HCT116 (cell line): ENCODE data around the gene CHTF18. TPM values are rescaled to one million over a fixed set of nuclear protein-coding genes. Genes with fewer than 3 reads are reported as not detected.

Source experiments
- ATAC-seq: fragments of 200-7000 bp; cut with Tn5 transposase; 2 replicates; pipeline ENCODE4 v1.9.1; 2020; ENCODE audit warnings: mild to moderate bottlenecking, moderate library complexity
- BruUV-seq: library from RNA; stranded (reverse); fragments of 400-500 nt; replicated peaks from 2 replicates; lab custom pipeline; 2021; lab: Mats Ljungman, UMichigan
- CTCF ChIA-PET: fragments of 300-600 bp; sonication (Branson Sonifier 250); formaldehyde crosslinking; loops from one replicate; lab custom pipeline; 2021; ENCODE audit warnings: antibody characterized with exemption; lab: Charles Lee
- POLR2A ChIA-PET: fragments of 300-600, 350-600 bp; sonication (Branson Sonifier 250); formaldehyde crosslinking; loops from one replicate; lab custom pipeline; 2021; ENCODE audit warnings: antibody characterized with exemption; lab: Charles Lee
- RAD21 ChIA-PET, 2 experiments: fragments of 300-600 bp; sonication (Branson Sonifier 250); formaldehyde crosslinking; loops; one replicate each; lab custom pipeline; 2023; ENCODE audit warnings: low total read pairs in 2 of 2; ENCODE audit not compliant: uncharacterized antibody in 2 of 2, unreplicated experiment in 2 of 2, low non-redundant PET in 1 of 2; lab: Charles Lee
- DNase-seq: peaks from one replicate; pipeline ENCODE4 v3.0.0-alpha.2; 2010; ENCODE audit warnings: low read depth, low spot score
- H2AFZ ChIP-seq: fragments of 200-600 bp; shearing (Covaris generic), sonication (generic); 2 replicates; pipeline ENCODE4 v1.6.1; 2017; ENCODE audit warnings: low read depth, mixed run types, mixed read lengths, antibody characterized with exemption, low read length; ENCODE audit not compliant: poor library complexity, severe bottlenecking
- H3K27ac ChIP-seq: 2 replicates; pipeline ENCODE4 v1.5.1; 2012; ENCODE audit warnings: low read depth, low read length
- H3K27me3 ChIP-seq: fragments of 200-600 bp; sonication (generic); 2 replicates; pipeline ENCODE4 v1.6.1; 2016; ENCODE audit warnings: mixed run types, low read length, mixed read lengths; ENCODE audit not compliant: insufficient read depth
- H3K36me3 ChIP-seq, 2 experiments: fragments of 200-500 bp in 1 of 2; fragments of 200-600 bp in 1 of 2; sonication (Bioruptor generic) in 1 of 2; sonication (generic) in 1 of 2; 2 replicates each; pipeline versions ENCODE4 v1.5.1 to v1.6.1; 2014 to 2016; ENCODE audit warnings: low read length in 2 of 2, inconsistent platforms in 1 of 2, mixed read lengths in 1 of 2, mixed run types in 1 of 2; ENCODE audit not compliant: insufficient read depth in 2 of 2, control insufficient read depth in 1 of 2
- H3K4me1 ChIP-seq, 2 experiments: fragments of 200-600 bp in 1 of 2; sonication (generic) in 1 of 2; 2 replicates each; pipeline versions ENCODE4 v1.5.1 to v1.6.1; 2012 to 2017; ENCODE audit warnings: low read length in 2 of 2, inconsistent platforms in 1 of 2, mild to moderate bottlenecking in 1 of 2, mixed read lengths in 1 of 2, mixed run types in 1 of 2, moderate library complexity in 1 of 2; ENCODE audit not compliant: insufficient read depth in 2 of 2, control insufficient read depth in 1 of 2
- H3K4me2 ChIP-seq: fragments of 200-600 bp; sonication (generic); 2 replicates; pipeline ENCODE4 v1.6.1; 2017; ENCODE audit warnings: mixed run types, low read length, mixed read lengths
- H3K4me3 ChIP-seq, 2 experiments: fragments of 200-600 bp in 1 of 2; sonication (generic) in 1 of 2; replicated peaks in 1 of 2; 2 replicates each; pipeline ENCODE4 v1.5.1; 2011 to 2016; ENCODE audit warnings: low read length in 2 of 2, control low read depth in 1 of 2, low read depth in 1 of 2, mild to moderate bottlenecking in 1 of 2, mixed read lengths in 1 of 2, mixed run types in 1 of 2
- H3K79me2 ChIP-seq: fragments of 200-600 bp; sonication (generic); 2 replicates; pipeline ENCODE4 v1.6.1; 2017; ENCODE audit warnings: mild to moderate bottlenecking, mixed run types, low read length, moderate library complexity, mixed read lengths; ENCODE audit not compliant: insufficient read depth
- H3K9ac ChIP-seq: fragments of 200-600 bp; sonication (generic); 2 replicates; pipeline ENCODE4 v1.6.1; 2016; ENCODE audit warnings: low read length, mixed read lengths
- H3K9me2 ChIP-seq: fragments of 200-600 bp; sonication (generic), shearing (Covaris generic); 2 replicates; pipeline ENCODE4 v1.6.1; 2017; ENCODE audit warnings: mixed run types, mild to moderate bottlenecking, moderate library complexity; ENCODE audit not compliant: insufficient read depth
- H3K9me3 ChIP-seq, 2 experiments: fragments of 200-500 bp in 1 of 2; fragments of 200-600 bp in 1 of 2; sonication (Bioruptor generic) in 1 of 2; sonication (generic) in 1 of 2; 2 replicates each; pipeline ENCODE4 v1.6.1; 2014 to 2017; ENCODE audit warnings: low read length in 2 of 2, mixed read lengths in 2 of 2, inconsistent platforms in 1 of 2, low read depth in 1 of 2, mild to moderate bottlenecking in 1 of 2, mixed run types in 1 of 2, moderate library complexity in 1 of 2; ENCODE audit not compliant: control insufficient read depth in 1 of 2, insufficient read depth in 1 of 2
- H4K20me1 ChIP-seq: fragments of 200-600 bp; sonication (generic), shearing (Covaris generic); 2 replicates; pipeline ENCODE4 v1.6.1; 2017; ENCODE audit warnings: mixed run types, mild to moderate bottlenecking, moderate library complexity; ENCODE audit not compliant: insufficient read depth
- CBX3 ChIP-seq: IDR thresholded peaks from 2 replicates; pipeline ENCODE4 v1.6.1; 2012; ENCODE audit warnings: low read depth
- CEBPB ChIP-seq: IDR thresholded peaks from 2 replicates; pipeline ENCODE4 v1.6.1; 2012; ENCODE audit warnings: low read depth
- EGR1 ChIP-seq: IDR thresholded peaks from 2 replicates; pipeline ENCODE4 v1.6.1; 2012; ENCODE audit warnings: low read depth
- ELF1 ChIP-seq: IDR thresholded peaks from 2 replicates; pipeline ENCODE4 v1.6.1; 2012; ENCODE audit warnings: low read depth, borderline replicate concordance
- EZH2 ChIP-seq: fragments of 200-600 bp; sonication (generic); IDR thresholded peaks from 2 replicates; pipeline ENCODE4 v1.6.1; 2017; ENCODE audit warnings: antibody characterized with exemption, mixed run types
- EZH2phosphoT487 ChIP-seq: fragments of 200-600 bp; IDR thresholded peaks from 2 replicates; pipeline ENCODE4 v1.6.1; 2018; ENCODE audit warnings: antibody characterized with exemption, borderline replicate concordance
- JUND ChIP-seq: IDR thresholded peaks from 2 replicates; pipeline ENCODE4 v1.6.1; 2012
- POLR2A ChIP-seq: IDR thresholded peaks from 2 replicates; pipeline ENCODE4 v1.7.0; 2011; ENCODE audit warnings: borderline replicate concordance; ENCODE audit not compliant: insufficient read depth, insufficient read length; ENCODE audit errors: extremely low read depth
- RAD21 ChIP-seq: IDR thresholded peaks from 2 replicates; pipeline ENCODE4 v1.6.1; 2012; ENCODE audit warnings: low read depth, mild to moderate bottlenecking
- SIN3A ChIP-seq: IDR thresholded peaks from 2 replicates; pipeline ENCODE4 v1.6.1; 2012; ENCODE audit warnings: low read depth
- SP1 ChIP-seq: IDR thresholded peaks from 2 replicates; pipeline ENCODE4 v1.6.1; 2012; ENCODE audit warnings: low read depth
- SRF ChIP-seq: IDR thresholded peaks from 2 replicates; pipeline ENCODE4 v1.6.1; 2012; ENCODE audit warnings: low read depth
- TCF7L2 ChIP-seq: IDR thresholded peaks from 2 replicates; pipeline ENCODE4 v1.7.0; 2011; ENCODE audit warnings: borderline replicate concordance, inconsistent platforms; ENCODE audit not compliant: insufficient read depth, insufficient read length; ENCODE audit errors: extremely low read depth
- YY1 ChIP-seq: IDR thresholded peaks from 2 replicates; pipeline ENCODE4 v1.6.1; 2011; ENCODE audit warnings: low read length, low read depth, moderate library complexity, mild to moderate bottlenecking; ENCODE audit not compliant: insufficient replicate concordance; ENCODE audit errors: extremely low read depth
- ZFX ChIP-seq: fragments of 450-650 bp; IDR thresholded peaks from 2 replicates; pipeline ENCODE4 v1.6.1; 2017
- intact Hi-C: fragments of 100-400 bp; cut with micrococcal nuclease; formaldehyde crosslinking; loops from 2 replicates; pipeline ENCODE4 v1.10.0; 2022
- total RNA-seq: library from RNA; stranded (reverse); gene quantifications from one replicate; pipeline ENCODE4 v1.2.1, GENCODE V29; 2021; ENCODE audit not compliant: unreplicated experiment
- TF ChIP-seq, protein P1 (sequence below), 3 experiments: fragments of 200-600 bp in 1 of 3; sonication (generic) in 1 of 3; IDR thresholded peaks in 2 of 3; conservative IDR thresholded peaks in 1 of 3; 2 replicates each; pipeline ENCODE4 v1.5.1; 2012 to 2017; ENCODE audit warnings: low read depth in 2 of 3, low read length in 2 of 3, antibody characterized with exemption in 1 of 3, borderline replicate concordance in 1 of 3, control low read depth in 1 of 3, mild to moderate bottlenecking in 1 of 3, mixed read lengths in 1 of 3, mixed run types in 1 of 3, moderate library complexity in 1 of 3; ENCODE audit not compliant: insufficient read depth in 1 of 3
- TF ChIP-seq, protein P2 (sequence below): IDR thresholded peaks from 2 replicates; pipeline ENCODE4 v1.6.1; 2012
- TF ChIP-seq, protein P3 (sequence below): IDR thresholded peaks from 2 replicates; pipeline ENCODE4 v1.6.1; 2012; ENCODE audit warnings: low read depth
- TF ChIP-seq, protein P4 (sequence below): IDR thresholded peaks from 2 replicates; pipeline ENCODE4 v1.6.1; 2011; ENCODE audit warnings: mild to moderate bottlenecking, low read length, moderate library complexity; ENCODE audit not compliant: insufficient replicate concordance; ENCODE audit errors: extremely low read depth
- TF ChIP-seq, protein P5 (sequence below): IDR thresholded peaks from 2 replicates; pipeline ENCODE4 v1.6.1; 2012

CHTF18 gene
- total RNA-seq, 1 experiment from 2014 or later: 145 TPM

DNA sequence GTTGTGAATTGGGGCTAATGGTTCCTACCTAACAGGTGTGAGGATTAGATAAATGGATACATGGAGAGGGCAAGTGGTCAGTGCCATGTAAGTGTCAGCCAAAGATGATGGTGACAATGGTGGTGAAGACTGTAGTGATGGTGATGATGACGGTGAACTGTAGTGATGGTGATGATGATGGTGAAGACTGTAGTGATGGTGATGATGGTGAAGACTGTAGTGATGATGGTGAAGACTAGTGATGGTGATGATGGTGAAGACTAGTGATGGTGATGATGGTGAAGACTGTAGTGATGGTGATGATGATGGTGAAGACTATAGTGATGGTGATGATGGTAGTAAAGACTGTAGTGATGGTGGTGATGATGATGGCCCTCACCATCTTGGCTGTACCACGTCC is 30.2 kb downstream of the CHTF18 start:
- ChIA-PET POLR2A (no interaction called here), CTCF (no interaction called here), RAD21 (no interaction called here)
- peaks cover 24 to 27% of the 10 kb centered on the region in 2 experiments for H3K4me1 ChIP-seq
- no peak overlapping the region for H3K4me2 ChIP-seq
- no peaks in the 10 kb centered on the region for H3K27me3 ChIP-seq
- BruUV-seq: no TSS peak
- no peak overlapping the region for H3K27ac ChIP-seq
- no peaks in the 10 kb centered on the region for H3K9me2 ChIP-seq
- TF ChIP-seq, protein P1, sequence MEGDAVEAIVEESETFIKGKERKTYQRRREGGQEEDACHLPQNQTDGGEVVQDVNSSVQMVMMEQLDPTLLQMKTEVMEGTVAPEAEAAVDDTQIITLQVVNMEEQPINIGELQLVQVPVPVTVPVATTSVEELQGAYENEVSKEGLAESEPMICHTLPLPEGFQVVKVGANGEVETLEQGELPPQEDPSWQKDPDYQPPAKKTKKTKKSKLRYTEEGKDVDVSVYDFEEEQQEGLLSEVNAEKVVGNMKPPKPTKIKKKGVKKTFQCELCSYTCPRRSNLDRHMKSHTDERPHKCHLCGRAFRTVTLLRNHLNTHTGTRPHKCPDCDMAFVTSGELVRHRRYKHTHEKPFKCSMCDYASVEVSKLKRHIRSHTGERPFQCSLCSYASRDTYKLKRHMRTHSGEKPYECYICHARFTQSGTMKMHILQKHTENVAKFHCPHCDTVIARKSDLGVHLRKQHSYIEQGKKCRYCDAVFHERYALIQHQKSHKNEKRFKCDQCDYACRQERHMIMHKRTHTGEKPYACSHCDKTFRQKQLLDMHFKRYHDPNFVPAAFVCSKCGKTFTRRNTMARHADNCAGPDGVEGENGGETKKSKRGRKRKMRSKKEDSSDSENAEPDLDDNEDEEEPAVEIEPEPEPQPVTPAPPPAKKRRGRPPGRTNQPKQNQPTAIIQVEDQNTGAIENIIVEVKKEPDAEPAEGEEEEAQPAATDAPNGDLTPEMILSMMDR (IDR thresholded peaks at IDR 0.05 in 2 of 3, conservative IDR thresholded peaks at IDR 0.05 in 1 of 3; ENCODE audit: borderline replicate concordance in 1 of 3, insufficient read depth in 1 of 3, low read depth in 2 of 3, low read length in 2 of 3): no peak
- TF ChIP-seq CBX3 (no peak), SP1 (no peak), EZH2phosphoT487 (no peak), ELF1 (no peak), CEBPB (no peak), EZH2 (no peak), JUND (no peak), SIN3A (no peak), RAD21 (no peak), TCF7L2 (no peak), YY1 (no peak), POLR2A (no peak), EGR1 (no peak), ZFX (no peak), SRF (no peak)
- TF ChIP-seq, protein P2, sequence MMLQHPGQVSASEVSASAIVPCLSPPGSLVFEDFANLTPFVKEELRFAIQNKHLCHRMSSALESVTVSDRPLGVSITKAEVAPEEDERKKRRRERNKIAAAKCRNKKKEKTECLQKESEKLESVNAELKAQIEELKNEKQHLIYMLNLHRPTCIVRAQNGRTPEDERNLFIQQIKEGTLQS: no peak
- TF ChIP-seq, protein P3, sequence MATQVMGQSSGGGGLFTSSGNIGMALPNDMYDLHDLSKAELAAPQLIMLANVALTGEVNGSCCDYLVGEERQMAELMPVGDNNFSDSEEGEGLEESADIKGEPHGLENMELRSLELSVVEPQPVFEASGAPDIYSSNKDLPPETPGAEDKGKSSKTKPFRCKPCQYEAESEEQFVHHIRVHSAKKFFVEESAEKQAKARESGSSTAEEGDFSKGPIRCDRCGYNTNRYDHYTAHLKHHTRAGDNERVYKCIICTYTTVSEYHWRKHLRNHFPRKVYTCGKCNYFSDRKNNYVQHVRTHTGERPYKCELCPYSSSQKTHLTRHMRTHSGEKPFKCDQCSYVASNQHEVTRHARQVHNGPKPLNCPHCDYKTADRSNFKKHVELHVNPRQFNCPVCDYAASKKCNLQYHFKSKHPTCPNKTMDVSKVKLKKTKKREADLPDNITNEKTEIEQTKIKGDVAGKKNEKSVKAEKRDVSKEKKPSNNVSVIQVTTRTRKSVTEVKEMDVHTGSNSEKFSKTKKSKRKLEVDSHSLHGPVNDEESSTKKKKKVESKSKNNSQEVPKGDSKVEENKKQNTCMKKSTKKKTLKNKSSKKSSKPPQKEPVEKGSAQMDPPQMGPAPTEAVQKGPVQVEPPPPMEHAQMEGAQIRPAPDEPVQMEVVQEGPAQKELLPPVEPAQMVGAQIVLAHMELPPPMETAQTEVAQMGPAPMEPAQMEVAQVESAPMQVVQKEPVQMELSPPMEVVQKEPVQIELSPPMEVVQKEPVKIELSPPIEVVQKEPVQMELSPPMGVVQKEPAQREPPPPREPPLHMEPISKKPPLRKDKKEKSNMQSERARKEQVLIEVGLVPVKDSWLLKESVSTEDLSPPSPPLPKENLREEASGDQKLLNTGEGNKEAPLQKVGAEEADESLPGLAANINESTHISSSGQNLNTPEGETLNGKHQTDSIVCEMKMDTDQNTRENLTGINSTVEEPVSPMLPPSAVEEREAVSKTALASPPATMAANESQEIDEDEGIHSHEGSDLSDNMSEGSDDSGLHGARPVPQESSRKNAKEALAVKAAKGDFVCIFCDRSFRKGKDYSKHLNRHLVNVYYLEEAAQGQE: no peak
- TF ChIP-seq, protein P4, sequence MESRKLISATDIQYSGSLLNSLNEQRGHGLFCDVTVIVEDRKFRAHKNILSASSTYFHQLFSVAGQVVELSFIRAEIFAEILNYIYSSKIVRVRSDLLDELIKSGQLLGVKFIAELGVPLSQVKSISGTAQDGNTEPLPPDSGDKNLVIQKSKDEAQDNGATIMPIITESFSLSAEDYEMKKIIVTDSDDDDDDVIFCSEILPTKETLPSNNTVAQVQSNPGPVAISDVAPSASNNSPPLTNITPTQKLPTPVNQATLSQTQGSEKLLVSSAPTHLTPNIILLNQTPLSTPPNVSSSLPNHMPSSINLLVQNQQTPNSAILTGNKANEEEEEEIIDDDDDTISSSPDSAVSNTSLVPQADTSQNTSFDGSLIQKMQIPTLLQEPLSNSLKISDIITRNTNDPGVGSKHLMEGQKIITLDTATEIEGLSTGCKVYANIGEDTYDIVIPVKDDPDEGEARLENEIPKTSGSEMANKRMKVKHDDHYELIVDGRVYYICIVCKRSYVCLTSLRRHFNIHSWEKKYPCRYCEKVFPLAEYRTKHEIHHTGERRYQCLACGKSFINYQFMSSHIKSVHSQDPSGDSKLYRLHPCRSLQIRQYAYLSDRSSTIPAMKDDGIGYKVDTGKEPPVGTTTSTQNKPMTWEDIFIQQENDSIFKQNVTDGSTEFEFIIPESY: no peak
- TF ChIP-seq, protein P5, sequence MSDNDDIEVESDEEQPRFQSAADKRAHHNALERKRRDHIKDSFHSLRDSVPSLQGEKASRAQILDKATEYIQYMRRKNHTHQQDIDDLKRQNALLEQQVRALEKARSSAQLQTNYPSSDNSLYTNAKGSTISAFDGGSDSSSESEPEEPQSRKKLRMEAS: no peak
- no peaks in the 10 kb centered on the region for H3K9me3 ChIP-seq
- no peaks in the 10 kb centered on the region for H3K79me2 ChIP-seq
- no peaks in the 10 kb centered on the region for H4K20me1 ChIP-seq
- H3K4me3 ChIP-seq: no peak overlapping the region
- ATAC-seq: no peak
- H2AFZ ChIP-seq: no peak overlapping the region
- intact Hi-C loops: no loop called here
- no peak for DNase-seq
- H3K9ac ChIP-seq: no peak overlapping the region
- H3K36me3 ChIP-seq: no peaks in the 10 kb centered on the region
